Esophagus (tissue), 2 donors: Measurements from ENCODE around the gene MAG. TPM values are rescaled to one million over a fixed set of nuclear protein-coding genes. Genes with fewer than 3 reads are reported as not detected.

Source experiments
- H3K27ac ChIP-seq, 2 donors: one replicate each; pipeline ENCODE4 v1.5.1; 2013; ENCODE audit warnings: low read depth in 2 of 2, mild to moderate bottlenecking in 2 of 2, inconsistent platforms in 1 of 2, low read length in 1 of 2, moderate library complexity in 1 of 2
- H3K27me3 ChIP-seq, 2 donors: one replicate each; pipeline ENCODE4 v1.6.1; 2013; ENCODE audit warnings: low read length in 2 of 2, control low read depth in 1 of 2, mild to moderate bottlenecking in 1 of 2; ENCODE audit not compliant: insufficient read depth in 2 of 2, control insufficient read depth in 1 of 2
- H3K36me3 ChIP-seq, 2 donors: one replicate each; pipeline ENCODE4 v1.6.1; 2013; ENCODE audit warnings: low read length in 1 of 2; ENCODE audit not compliant: control insufficient read depth in 2 of 2, insufficient read depth in 2 of 2
- H3K4me1 ChIP-seq, 2 donors: one replicate each; pipeline ENCODE4 v1.6.1; 2013; ENCODE audit warnings: low read length in 1 of 2; ENCODE audit not compliant: control insufficient read depth in 2 of 2, insufficient read depth in 2 of 2
- H3K4me3 ChIP-seq, 2 donors: one replicate each; pipeline ENCODE4 v1.5.1; 2013; ENCODE audit warnings: low read length in 2 of 2, mild to moderate bottlenecking in 2 of 2, low read depth in 1 of 2, moderate library complexity in 1 of 2
- H3K9me3 ChIP-seq, 2 donors: one replicate each; pipeline ENCODE4 v1.6.1; 2013; ENCODE audit warnings: mild to moderate bottlenecking in 2 of 2, low read depth in 1 of 2, low read length in 1 of 2, moderate library complexity in 1 of 2; ENCODE audit not compliant: control insufficient read depth in 2 of 2, insufficient read depth in 1 of 2
- whole genome bisulfite sequencing, 2 donors: extraction: QIAGEN DNeasy Blood & Tissue Kit; methylation state at CpG; one replicate each; pipeline ENCODE4 v1.1.7; 2013; 5-methylcytosine and 5-hydroxymethylcytosine counted together
- polyA plus RNA-seq, 2 donors: library from polyadenylated mRNA; stranded (reverse); fragments of 200-250 nt; gene quantifications; one replicate each; pipeline ENCODE4 v1.2.3, GENCODE V29; 2013
- donor health status: healthy with polysubstance abuse.
- donor health status: Bipolar disorder and iron deficiency.

The MAG gene
- polyA plus RNA-seq, 2 donors: not detected

DNA sequence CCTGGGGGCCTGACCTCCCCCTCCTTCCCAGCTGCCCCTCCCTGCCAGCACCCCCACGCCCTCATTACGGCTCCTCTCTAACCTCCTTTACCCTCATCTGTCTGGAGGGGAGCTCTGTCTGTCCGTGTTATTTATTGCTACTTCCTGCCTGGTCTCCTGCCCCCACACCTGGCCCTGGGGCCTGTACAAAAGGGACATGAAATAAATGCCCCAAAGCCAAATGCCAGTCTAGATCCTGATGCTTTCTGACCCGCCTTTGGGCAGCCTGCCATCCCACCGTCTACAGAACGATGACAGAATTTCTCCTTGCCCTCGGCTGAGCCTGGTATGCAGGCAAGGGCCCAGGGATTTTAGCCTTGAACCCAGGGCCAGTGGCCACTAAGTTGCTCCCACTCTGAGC is 21.6 kb downstream of the MAG start:
- Histone ChIP-seq H3K9me3 (no peaks in the 10 kb centered on the region), H3K4me3 (no peak overlapping the region), H3K27ac (no peak overlapping the region), H3K4me1 (no peaks in the 10 kb centered on the region), H3K27me3 (no peaks in the 10 kb centered on the region), H3K36me3 (no peaks in the 10 kb centered on the region)
- 22 to 34% methylated on average over 7 of the region's 7 CpGs for WGBS, 2 donors

- whole genome bisulfite sequencing, 2 donors: 80 to 83% methylated on average over 8 of the region's 8 CpGs
- Histone ChIP-seq H3K4me3 (no peak overlapping the region), H3K9me3 (no peaks in the 10 kb centered on the region), H3K27me3 (no peaks in the 10 kb centered on the region), H3K4me1 (no peaks in the 10 kb centered on the region), H3K36me3 (no peaks in the 10 kb centered on the region), H3K27ac (no peak overlapping the region)
Observed at GRCh38 chr19:35314031-35314430, 22.1 kb downstream of the MAG start.

DNA sequence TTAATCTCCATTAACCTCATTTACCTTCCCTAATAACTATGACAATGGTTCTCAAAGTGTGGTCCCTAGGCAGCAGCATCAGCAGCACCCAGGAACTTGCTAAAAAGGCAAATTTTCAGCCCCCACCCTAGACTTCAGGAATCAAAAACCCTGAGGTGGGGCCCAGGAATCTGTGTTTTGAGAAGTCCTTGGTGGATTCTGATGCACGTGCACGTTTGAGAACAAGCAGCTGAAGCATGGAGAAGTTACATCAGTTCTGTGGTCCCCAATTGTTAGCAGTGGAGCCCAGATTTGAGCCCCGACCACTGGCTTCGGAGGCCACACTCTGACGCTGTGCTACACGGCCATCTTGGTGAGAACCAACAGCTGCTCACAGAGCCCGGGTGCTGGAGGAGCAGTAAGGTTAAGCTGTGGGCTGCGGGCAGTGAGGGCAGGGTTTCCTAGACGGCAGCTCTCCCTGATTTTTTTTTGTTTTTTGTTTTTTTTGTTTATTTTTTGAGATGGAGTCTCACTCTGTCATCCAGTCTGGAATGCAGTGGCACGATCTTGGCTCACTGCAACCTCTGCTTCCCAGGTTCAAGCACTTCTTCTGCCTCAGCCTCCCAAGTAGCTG is 23.0 kb downstream of the MAG start:
- H3K27me3 ChIP-seq: no peaks in the 10 kb centered on the region
- WGBS, 2 donors: 79 to 82% methylated on average over 10 of the region's 10 CpGs
- H3K4me3 ChIP-seq: no peak overlapping the region
- H3K36me3 ChIP-seq: no peaks in the 10 kb centered on the region
- no peaks in the 10 kb centered on the region for H3K9me3 ChIP-seq
- H3K27ac ChIP-seq: no peak overlapping the region
- H3K4me1 ChIP-seq: no peaks in the 10 kb centered on the region

DNA sequence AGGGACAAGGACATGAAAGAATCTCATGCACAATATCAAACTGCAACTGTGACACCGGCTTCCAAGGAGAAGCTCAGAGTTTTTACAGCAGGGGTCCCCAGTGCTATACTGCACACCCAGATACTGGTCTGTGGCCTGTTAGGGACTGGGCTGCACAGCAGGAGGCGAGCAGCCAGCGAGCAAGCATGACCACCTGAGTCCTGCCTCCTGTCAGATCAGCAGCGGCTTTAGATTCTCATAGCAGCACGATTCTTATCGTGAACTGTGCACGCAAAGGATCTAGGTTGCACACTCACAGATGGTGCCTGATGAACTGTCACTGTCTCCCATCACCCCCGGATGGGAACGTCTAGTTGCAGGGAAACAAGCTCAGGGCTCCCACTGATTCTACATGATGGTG is 23.9 kb downstream of the MAG start:
- H3K4me1 ChIP-seq: no peaks in the 10 kb centered on the region
- H3K27ac ChIP-seq: no peak overlapping the region
- 78 to 79% methylated on average over 9 of the region's 9 CpGs for WGBS, 2 donors
- no peaks in the 10 kb centered on the region for H3K36me3 ChIP-seq
- no peaks in the 10 kb centered on the region for H3K9me3 ChIP-seq
- no peak overlapping the region for H3K4me3 ChIP-seq
- no peaks in the 10 kb centered on the region for H3K27me3 ChIP-seq

- Histone ChIP-seq H3K27me3 (peaks cover 0 to 2% of the 10 kb centered on the region in 2 donors), H3K36me3 (no peaks in the 10 kb centered on the region), H3K27ac (no peak overlapping the region), H3K4me1 (no peaks in the 10 kb centered on the region), H3K4me3 (no peak overlapping the region), H3K9me3 (no peaks in the 10 kb centered on the region)
- 77 to 81% methylated on average over 9 of the region's 9 CpGs for WGBS, 2 donors
Observed at GRCh38 chr19:35316560-35316959, 24.6 kb downstream of the MAG start.

GRCh38 chr19:35317464-35318043 is 25.6 kb downstream of the MAG start:
- Histone ChIP-seq H3K4me1 (no peaks in the 10 kb centered on the region), H3K27ac (no peak overlapping the region)
- WGBS, 2 donors: 74 to 77% methylated on average over 7 of the region's 7 CpGs

DNA sequence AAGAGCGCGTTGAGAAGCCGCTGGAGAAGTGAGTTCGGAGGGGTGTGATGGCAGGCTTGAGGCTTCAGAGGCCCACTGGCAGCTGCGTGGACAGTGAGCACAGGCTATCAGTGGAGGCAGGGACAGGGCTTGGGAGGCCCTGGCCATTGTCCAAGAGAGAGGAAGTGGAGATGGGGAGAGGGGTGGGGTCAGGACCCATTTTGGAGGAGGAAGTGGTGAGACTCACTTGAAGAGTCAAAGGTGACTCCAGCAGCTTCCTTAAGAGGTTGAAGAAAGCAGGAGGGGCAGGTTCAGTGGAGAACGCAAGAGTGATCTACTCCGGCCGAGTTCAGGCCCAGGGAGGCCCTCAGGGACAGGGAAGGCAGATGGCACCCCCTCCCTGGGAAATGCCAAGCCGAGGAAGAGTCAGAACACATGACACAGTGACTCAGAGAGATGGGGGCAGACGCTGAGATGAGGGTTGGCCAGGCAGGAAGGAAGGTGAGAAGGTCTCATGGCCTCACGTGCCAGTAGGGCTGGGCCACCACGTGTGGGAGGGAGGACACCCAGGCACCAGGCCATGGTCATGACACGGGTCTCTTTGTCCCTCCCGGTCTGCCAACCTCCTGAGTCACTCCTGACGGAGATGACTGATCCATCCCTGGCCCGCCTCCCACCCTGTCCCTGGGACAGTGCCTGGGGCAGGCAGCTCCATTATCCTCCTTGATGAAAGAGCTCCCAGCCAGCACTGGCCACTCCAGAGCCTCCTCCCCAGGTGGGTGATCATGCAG is 26.9 kb downstream of the MAG start:
- Histone ChIP-seq H3K9me3 (no peaks in the 10 kb centered on the region), H3K4me3 (no peak overlapping the region), H3K27ac (peak overlapping the region in 1 of 2 donors; percentile 11), H3K27me3 (peaks cover 0 to 2% of the 10 kb centered on the region in 2 donors), H3K4me1 (no peaks in the 10 kb centered on the region), H3K36me3 (no peaks in the 10 kb centered on the region)
- WGBS, 2 donors: 47 to 51% methylated on average over 16 of the region's 16 CpGs

More at GRCh38 chr19:35317464-35318043, 25.6 kb downstream of the MAG start:
- Histone ChIP-seq H3K36me3 (no peaks in the 10 kb centered on the region), H3K4me3 (no peak overlapping the region), H3K27me3 (peaks cover 0 to 2% of the 10 kb centered on the region in 2 donors), H3K9me3 (no peaks in the 10 kb centered on the region)

DNA sequence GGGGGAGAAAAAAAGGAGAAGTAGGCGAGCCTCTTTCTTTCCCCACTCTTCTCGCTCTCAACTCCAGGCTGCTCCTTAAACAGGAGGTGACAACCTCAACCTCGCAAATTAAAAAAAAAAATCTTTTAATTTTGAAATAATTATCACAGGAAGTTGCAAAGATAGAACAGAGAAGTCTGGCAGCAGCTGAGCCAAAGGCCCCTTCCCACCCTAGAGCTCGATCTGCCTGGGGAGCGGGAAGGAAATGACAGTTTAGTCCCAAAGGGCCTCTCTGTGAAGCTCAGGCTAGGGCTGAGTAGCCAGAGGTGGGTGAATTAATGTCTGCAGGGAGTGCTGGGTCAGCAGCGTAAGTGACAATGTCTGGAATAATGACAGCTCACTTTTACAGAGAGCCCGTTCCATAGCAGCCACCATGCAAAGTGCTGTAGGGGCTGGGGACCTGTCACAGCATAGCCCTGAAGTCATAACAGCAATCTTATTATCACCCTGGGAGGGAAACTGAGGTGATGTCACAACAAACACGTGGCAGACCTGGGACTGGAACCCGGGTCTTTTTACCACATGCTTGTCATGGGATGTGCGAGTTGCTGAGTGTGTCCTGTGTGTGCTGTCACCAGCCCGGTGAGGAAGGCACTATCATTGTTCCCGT is 28.2 kb downstream of the MAG start:
- 66 to 73% methylated on average over 12 of the region's 12 CpGs for WGBS, 2 donors
- Histone ChIP-seq H3K27me3 (peaks cover 0 to 2% of the 10 kb centered on the region in 2 donors), H3K9me3 (no peaks in the 10 kb centered on the region), H3K4me1 (no peaks in the 10 kb centered on the region), H3K4me3 (no peak overlapping the region), H3K27ac (no peak overlapping the region), H3K36me3 (no peaks in the 10 kb centered on the region)

- Histone ChIP-seq H3K36me3 (no peaks in the 10 kb centered on the region), H3K4me1 (no peaks in the 10 kb centered on the region), H3K27me3 (peaks cover 0 to 2% of the 10 kb centered on the region in 2 donors), H3K4me3 (no peak overlapping the region), H3K27ac (no peak overlapping the region), H3K9me3 (no peaks in the 10 kb centered on the region)
- 94 to 98% methylated on average over 2 of the region's 2 CpGs for WGBS, 2 donors
Observed at GRCh38 chr19:35321291-35321690, 29.3 kb downstream of the MAG start.
